Inflammatory macrophage (primary cell): ENCODE results near the gene MINDY4.

Experiments used
- DNase-seq, 2 donors: peaks; one replicate each; pipeline ENCODE4 v3.0.0-alpha.2; 2020 to 2022

MINDY4 gene

DNA sequence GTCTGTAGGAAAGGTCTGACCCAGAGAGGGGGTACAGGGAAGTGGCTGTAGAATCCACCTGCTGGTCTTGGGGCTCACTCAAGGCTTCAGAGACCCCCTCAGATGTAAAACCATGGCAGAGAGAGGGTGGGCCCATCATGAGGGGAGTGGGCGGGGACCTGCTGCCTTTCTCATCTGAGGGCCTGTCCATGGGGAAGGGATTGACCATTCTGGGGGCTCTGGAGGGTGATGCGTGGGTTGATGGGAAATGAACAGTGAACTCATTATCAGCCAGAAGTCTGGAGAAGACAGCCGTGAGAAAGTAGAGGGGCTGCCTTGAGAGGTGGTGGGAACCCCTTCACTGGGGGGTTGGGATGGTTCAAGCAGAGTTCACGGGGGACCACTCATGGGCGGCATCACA, 66.8 kb downstream of the MINDY4 start:
- DNase-seq, result no peak

DNA sequence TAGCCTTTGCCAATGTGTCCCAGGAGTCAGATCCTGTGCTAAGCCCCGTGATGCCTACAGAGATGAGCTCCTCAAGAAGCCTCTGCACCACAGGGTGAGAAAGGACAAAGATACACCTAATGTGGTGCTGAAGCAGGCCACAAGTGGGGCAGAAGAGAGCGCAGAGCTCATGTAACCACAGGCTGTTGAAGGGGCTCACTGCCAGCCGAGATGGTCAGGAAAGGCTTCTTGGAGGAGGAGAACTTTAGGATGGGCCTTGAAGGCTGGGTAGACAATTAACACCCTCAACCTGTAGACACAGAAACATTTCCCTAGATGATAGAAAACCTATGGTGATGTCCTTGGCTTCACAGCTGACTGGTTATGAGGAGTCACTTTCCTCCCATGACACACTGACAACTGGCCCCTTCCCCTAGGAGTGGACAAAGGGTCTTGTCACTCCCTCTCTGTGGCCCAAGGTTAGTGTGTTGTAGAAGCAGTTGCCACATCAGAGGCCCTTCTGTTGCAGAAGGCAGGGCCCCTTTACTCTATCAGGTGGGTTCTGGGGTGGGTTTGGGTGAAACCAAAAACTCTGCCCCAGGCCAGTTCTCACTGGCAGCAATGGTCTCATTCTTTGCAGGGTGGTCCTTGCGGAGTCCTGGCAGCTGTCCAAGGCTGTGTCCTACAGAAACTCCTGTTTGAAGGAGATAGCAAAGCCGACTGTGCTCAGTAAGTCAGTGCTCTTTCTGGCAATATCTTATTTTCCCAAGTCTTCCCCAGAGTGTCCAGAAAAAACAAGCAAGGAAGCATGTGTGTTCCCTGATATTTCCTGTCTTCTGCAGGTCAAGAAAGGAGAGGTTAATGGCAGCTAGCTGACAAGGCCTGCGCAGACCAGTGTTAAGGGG, 69.2 kb downstream of the MINDY4 start:
- no peak for DNase-seq

DNA sequence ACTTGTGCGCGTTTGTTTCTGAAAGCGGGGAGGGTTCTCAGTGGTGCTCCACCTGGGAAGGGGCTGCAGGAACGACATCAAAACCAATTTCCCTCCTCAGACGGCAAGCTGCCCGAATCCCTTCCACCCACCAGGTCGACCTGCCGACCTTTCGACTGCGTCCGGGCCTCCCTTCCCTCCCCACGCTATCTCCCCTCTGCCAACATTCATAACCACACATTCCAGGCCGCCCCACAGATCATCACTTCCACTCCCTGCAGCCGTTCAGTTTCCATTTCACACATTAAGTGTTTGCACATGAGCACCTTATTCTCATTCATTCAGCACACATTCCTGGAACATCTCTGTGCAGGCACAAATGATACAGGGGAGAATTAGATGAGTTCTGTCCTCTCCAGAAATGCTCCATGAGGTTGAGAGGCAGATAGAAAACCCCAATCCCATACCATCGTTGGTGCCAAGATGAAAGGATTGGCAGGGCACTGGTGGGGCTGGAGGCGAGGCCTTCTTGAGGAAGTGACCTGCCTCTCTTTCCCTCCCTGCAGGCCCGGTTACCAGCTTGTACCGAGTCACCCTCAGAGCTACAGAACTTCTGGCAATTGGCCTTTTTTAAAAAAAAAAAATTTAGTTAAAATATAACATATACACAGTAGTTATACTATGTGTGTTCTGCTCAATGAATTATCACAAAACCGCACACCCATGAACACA, 70.0 kb downstream of the MINDY4 start:
- no peak for DNase-seq

DNA sequence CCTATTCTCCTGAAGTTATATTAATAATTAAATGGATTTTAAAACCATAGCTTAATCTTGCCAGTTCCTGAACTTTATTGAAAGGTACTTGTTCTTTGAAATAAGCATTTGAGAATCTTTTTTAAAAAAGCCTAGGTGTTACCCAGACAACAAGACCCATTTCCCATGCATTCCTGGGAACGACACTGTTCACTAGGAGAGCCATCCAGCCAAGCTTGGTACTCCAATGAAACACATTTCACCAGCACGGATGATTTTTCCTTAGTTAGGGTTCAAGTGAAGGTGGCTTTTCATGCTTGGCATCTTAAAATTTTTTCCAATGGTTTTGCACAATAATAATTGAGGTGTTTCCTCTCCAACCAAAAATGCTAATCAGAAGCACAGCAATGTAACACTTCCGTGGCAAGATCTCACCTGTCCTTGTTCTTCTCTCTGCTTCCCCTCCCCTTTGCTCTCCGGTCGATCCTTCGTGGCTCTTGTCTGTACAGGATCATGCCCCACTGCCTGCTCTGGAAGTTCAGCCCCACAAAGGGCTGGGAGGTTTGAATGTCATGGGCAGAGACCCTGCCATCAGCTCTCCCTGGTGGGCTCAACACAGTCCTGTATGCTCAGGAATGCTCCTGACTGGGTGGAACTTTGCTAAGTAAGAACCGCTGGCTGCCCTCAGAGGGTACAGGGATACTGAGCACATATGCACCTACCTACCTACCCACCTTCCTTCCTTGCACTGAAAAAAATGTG, 70.8 kb downstream of the MINDY4 start:
- DNase-seq, result no peak

DNA sequence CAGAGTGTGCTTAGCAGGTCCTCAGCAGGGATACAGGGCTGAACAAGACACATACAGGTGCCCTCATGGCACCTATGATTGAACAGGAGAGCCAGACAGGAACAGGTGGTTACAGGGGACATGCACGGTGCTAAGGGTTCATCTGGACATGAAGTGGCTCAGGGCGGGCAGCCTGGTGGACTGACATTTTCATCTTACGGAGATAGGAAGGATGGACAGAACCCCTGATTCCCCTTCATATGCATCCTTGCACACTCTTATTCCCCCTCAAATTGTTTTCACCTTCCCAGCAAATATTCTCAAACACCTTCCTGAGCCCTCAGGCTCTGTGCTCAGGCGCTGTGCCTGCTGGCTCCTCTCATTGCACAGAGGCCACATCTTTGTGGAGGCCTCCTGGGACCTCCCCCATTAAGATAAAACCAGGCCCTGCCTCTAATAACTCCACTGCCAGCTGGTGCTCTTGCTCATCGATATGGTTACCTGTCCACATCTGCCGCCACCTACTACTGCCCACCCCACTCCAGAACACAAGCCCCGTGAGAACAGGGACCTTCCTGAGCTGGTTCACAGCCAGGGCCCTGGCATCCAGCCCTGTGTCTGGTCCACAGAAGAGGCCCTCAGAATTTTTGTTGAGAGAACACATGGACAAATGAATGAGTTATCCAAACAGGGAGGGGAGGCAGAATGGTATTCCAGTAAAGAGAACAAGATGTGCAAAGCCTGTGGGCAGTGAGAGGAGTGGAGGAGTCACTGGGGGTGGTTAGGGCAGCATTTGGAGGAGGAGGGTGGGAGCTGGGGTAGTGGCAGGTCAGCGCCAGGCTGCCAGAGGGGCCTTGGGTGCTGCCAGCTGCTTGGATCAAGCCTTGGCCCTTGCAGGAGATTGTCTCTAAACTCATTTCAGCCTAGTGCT, 71.6 kb downstream of the MINDY4 start:
- DNase-seq, result no peak

DNA sequence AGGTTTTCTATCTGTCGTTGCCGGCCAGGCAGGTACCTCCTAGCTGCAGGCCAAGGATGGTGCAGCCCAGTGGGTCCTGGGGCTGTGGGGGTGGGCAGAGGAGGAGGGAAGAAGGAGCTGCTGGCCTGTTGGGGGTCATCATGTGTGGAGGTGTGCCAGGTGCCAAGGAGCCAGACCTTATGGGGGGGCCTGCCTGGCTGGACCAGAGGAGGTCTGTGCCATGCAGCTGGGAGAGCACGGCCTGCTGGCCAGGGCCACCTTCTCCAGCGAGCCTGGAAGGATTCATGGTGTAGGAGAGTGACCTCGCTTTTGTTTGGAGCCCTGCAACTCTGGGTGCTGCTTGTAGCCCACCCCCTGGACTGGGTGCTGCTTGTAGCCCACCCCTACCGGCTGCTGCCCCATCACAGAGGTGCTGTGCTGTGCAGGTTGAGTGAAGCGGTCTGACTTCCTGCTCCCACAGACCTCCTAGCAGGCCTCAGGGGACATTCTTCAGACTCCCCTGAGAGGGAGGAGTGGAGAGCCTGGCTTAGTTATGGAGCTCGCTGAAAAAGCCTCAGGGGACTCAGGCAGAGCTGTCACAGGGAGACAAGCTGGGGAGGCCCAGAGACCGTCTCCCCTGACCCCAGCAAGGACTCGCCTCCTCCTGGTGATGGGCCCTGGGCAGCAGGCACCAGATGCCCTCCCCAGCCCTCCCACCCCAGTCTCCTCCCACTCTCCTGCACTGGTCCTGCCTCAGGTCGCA, 72.7 kb downstream of the MINDY4 start:
- no peak for DNase-seq

DNA sequence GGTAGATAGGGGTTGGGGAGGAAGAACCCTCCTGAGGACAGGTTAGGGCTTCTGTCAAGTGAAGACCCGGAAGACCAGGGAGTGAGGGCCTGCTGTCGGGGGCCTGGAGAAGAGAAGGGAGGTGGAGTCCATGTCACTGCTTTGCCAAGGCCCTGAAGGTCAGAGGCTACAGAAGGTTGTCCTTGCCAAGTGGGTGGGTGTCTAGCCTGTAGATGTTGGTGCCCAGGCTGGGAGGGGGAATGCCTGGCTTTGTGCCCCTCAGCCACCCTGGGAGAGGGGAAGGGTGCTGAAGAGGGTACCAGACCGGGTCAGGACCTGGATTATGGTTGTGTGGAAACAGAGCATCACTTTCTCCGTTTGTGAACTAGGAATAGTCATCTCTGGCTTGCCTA, 73.3 kb downstream of the MINDY4 start:
- DNase-seq, result no peak

DNA sequence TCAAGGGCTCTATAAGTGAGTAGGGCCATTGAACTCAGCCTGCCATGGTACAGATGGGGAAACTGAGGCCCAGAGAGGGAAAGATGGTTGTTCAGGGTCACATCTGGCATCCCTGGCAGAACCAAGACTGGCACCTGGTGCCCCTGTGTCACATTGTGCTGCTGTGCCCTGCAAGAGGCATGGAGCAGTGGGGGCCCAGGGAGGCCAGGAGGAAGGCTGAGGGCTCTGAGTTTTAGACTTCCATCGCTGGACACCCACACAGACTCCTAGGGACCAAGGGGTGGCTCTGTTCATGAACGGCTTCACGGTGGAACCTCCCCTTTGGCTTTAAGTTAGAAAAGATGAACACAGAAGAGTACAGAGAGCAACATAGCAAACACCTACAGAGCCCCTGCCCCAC, 73.7 kb downstream of the MINDY4 start:
- no peak for DNase-seq

DNA sequence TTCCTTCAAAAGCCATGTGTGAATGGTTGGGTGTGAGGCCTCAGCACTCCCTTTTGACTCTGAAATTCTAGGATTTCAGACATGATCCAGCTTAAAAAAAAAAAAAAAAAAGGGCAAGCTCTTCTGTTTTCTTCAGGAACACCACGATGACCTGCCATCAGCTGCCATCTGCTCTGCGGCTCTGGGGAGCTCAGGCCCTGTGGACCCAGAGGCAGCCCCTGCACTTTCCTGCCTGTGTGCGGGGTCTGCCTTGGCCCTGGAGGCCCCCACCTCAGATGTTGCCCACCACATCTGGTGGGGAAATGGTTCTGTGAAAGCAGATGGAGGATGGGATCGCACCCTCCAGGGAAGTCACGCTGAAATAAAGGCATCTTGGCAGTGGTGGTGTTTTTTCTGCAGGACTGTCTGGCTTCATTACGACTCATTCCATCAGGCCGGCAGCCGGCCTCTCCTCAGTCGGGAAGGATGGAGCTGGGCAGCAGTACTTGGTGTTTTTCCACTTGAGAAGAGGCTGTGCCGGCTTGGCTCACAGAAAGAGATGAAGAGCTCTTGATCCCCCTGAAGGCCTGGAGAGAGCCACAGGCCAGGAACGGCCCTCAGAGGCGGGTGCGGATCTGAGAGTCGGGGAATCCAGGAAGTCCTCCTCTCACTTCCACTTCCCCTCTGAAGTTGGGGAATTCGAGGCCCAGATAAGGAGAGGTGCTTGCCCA, 74.4 kb downstream of the MINDY4 start:
- DNase-seq, result peak in 1 of 2 donors; percentile 5

DNA sequence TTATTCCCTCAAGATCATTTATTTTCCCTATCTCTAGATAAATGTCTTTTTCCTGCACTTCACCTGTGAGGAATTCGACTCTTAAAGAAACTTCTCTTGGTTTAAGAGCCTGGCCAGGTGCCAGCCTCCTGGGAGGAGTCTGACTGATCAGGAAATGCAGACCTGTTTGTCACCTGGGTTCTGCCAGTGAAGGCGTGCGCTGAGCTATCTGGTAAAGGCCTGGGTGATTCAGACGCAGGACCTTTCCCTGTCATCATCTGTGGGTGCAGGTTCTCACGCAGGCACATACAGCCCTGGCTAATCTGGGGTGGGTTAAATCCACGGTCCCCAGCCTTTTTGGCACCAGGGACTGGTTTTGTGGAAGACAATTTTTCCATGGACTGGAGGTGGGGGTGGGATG, 75.2 kb downstream of the MINDY4 start:
- DNase-seq, result no peak

DNA sequence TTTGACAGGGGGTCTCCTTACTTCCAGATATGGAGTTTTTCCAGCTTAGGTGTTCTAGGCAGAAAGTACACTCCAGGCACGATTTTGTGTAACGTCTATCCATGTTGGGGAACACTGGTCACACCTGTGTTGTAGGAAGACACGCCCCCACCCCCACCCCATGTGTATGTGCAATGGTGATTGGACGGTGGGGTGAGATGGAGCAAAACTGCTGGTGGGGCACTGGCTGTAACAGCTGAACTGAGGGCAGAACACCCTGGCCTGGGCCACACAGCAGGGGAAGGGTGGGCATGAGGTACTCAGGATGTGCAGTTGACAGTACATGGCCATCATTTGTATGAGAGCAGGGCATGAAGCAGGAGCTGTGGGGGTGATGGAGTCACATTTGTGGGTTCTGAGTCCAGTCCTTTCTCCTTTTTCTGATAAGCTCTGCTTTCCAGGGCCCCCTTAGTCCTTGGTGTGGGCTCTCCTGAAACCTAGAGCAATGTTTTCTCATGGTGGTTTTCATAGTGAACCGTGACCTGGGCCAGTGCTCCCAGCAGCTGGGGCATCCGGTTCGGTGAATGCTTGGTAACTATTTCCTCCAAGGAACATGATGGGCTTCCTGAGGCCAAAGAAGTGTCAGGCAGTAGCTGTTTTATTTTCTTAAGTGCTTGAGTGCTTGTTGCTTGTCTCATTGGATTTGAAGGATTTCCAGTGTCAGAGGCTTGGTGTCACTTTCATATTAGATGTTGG, 77.1 kb downstream of the MINDY4 start:
- DNase-seq, result no peak

DNA sequence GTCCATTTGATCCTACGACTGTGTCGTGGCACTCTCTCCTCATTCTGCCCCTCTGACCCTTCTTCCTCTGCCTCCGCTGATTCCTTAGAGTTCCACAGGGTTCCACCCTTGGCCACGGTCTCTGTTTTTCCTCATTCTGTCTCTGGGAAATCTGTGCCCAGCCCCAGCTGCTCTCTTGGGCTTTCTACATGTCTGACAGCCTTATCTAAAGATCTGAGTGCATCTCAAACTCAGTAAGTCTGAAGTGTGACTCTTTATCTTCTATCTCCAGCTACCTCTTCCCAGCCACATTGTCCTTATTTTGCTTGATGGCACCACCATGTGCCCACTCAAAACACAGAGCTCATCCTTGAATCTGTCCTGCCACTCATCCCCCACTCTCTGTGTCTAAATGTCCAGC, 78.3 kb downstream of the MINDY4 start:
- DNase-seq, result no peak

DNA sequence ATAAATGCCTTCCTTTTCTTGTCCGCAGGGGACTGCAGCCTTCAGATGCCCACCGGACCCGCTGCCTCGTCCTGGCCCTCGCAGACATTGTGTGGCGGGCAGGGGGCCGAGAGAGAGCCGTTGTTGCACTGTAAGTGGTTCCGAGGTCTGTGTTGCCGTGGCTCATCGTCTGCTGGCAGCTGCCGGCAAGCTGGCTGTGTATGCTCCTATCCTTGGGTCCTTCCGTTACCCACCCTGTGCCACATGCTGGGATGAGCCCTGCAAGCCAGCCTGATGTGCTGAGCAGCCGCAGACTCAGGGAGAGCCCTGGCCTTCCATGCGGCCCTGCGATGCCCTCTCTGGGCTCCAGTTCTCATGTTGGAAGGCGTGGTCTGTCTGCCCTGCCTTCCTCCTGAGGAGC, 79.2 kb downstream of the MINDY4 start:
- DNase-seq, result no peak

DNA sequence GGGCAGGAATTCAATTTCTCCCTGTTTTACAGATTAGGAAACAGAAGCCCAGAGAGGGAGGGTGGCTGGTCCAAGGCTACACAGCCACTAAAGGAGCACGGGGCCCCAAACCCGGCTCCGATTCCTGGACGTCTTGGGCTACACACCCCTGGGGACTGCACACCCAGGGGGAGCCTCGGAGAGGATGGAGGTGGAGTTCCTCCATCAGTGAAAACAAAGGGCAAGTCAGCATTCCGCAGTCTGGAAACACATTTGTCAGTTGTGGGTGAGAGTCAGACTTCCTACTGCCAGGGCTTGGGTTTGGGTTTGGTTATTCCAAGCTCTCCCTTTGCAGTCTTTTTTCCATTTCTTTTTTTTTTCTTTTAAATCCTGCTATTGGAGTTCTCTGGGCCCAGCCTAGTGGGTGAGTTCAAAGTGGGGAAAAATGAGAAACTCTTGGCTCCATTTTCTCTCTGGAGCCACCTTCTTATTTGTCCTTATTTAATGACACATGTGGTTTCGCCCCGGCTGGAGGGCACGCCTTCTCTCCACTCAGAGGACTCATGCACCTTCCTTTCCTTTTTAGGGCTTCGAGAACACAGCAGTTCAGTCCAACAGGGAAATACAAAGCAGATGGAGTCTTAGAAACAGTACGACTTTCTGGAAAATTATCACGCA, 80.6 kb downstream of the MINDY4 start:
- no peak for DNase-seq

DNA sequence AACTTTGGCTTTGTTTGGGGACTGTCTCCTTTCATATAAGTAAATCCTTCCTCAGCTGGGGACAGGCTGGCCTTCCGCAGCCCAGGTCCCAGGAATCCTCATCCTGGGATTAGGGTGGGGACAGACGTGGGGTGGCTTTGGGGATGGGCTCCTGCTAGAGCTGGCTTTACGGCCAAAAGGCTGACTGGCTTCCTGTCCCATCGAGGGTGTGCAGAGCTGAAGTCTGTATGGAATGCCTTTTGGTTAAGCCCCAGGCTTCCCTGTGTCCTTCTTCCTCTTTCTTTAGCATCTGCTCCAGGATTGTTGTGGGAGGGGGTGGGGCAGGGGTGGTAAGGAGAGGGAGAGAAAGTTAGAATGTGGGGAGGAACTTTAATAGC, 81.1 kb downstream of the MINDY4 start:
- no peak for DNase-seq

DNA sequence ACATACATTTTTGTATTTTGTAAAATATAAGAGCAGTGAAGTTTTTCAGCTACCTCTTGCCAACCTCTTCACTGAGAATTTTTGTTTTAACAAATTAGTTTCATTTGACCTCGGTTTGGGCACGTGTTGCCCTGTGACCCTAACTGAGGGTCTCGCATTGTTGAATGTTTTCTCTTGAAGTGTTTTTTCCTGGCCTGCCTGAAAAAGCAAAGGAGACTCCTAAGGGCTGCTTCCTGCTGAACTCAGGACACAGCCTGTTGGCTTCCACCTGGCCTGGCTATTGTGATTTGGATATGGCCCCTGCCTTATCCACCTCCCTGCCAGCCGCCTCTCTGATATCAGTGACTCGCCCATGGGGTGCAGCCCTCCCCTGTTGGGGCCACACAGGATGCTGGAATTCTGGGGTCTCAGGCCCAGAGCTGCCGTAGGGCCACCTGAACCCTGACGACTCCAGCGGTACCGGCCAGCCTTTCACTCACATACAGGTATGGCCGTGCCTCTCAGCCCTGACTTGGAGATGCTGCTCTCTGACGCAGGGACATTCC, 81.6 kb downstream of the MINDY4 start:
- DNase-seq, result no peak

DNA sequence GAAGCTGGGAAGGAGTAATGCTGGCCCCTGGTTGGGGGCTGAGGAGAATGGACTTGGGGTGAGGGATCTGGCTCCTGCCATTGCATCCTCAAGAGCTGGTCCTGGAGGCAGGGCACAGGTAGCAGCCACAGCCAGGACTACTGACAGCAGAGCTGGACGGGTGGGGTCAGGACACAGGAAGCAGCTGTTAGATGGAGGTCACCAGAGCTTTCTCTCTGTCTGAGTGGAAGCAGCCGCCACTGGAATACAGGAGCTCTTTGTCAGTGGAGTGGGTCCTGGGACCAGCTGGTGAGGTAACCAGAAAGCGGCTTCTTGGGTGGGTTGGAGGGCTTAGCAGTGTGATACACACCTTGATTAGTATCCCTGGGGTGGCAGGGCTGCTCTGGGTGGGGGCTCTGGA, 82.4 kb downstream of the MINDY4 start:
- DNase-seq, result no peak

DNA sequence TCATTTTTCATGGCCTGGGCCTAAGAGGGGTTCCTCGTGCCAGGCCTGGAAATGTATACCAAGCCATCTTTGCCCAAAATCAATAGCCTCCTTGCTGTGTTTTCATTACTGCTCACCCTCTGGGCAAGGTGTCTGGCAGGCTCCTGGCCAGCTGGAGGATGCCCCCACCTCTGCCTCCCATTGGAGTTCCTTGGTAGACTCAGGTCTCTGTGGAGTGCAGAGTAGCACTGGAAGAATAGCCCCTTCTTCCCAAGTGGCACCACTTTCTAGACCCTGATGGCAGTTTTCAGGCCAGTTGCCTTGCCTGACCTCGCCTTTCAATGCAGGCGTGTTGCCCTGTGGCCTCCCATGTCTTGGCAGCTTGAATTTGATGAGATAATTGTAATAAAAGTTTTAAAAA, 84.7 kb downstream of the MINDY4 start:
- DNase-seq, result no peak

DNA sequence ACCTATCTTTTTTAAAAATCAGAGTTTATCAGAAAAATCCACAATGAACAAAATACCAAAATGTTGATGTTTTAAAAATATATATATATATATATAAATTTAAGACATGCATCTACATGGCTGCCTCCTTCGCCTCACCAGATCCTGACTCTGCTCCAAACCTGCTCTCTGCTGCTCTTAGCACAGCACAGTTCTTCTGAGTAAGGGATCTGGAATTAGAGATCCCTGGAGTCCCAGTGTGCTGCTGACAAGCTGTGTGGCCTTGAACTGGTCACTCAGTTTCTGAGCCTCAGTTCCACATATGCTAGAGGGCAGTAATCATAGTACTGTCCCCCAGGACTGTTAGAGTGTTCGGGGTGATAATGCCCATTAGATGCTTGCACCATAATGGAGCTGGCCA, 87.4 kb downstream of the MINDY4 start:
- DNase-seq, result no peak
